ENCODE results near the gene CFDP1. TPM values are rescaled to one million over a fixed set of nuclear protein-coding genes. Genes with fewer than 3 reads are reported as not detected.

CFDP1 gene
- total and polyA plus RNA-seq, 2 donors, result 71.0 to 78.8 TPM

DNA sequence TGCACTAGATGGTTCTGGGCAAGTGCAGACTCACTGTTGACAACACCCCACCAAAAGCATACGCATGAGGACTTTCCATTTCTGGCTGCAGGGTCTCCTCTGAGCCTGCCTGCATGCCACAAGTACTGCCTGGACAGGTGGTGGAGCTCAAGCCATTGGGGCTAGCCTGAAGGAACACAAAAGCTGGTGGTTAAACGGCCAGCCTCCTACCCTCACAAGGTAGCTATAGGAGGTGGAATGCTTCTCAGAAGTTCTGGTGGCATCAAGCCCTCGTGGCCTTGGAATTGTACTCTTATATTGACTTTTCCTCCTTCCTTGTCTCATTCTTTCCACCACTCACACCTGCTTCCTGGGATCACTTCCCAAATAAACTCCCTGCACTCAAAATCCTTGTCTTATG, 125.3 kb downstream of the CFDP1 start:
- no peak for DNase-seq (ENCODE audit: extremely low spot score)
- WGBS, result 90% methylated on average over 3 of the region's 3 CpGs
- Histone ChIP-seq H3K4me1 (ENCODE audit: insufficient read depth) (peaks cover 2% of the 10 kb centered on the region), H3K27ac (ENCODE audit: low read depth) (no peak overlapping the region), H3K36me3 (ENCODE audit: insufficient read depth) (no peaks in the 10 kb centered on the region), H3K4me3 (ENCODE audit: low read depth, low read length) (no peak overlapping the region)

DNA sequence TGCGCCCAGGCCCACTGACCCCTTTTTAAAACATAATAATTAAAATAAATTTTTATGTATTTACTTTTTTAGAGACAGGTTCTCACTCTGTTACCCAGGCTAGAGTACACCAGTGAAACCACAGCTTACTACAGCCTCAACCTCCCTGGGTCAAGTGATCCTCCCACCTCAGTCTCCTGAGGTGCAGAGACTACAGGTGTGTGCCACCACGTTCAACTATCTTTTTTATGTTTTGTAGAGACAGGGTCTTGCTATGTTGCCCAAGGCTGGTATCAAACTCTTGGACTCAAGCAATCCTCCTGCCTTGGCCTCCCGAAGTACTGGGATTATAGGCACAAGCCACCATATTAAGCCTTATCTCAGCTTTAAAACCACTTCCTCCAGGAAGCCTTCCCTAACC, 125.8 kb downstream of the CFDP1 start:
- no peak for DNase-seq (ENCODE audit: extremely low spot score)
- H3K27ac ChIP-seq (ENCODE audit: low read depth), result no peak overlapping the region
- no peaks in the 10 kb centered on the region for H3K36me3 ChIP-seq (ENCODE audit: insufficient read depth)
- no peak overlapping the region for H3K4me3 ChIP-seq (ENCODE audit: low read depth, low read length)
- 96% methylated on average over 3 of the region's 3 CpGs for WGBS
- peaks cover 2% of the 10 kb centered on the region for H3K4me1 ChIP-seq (ENCODE audit: insufficient read depth)

DNA sequence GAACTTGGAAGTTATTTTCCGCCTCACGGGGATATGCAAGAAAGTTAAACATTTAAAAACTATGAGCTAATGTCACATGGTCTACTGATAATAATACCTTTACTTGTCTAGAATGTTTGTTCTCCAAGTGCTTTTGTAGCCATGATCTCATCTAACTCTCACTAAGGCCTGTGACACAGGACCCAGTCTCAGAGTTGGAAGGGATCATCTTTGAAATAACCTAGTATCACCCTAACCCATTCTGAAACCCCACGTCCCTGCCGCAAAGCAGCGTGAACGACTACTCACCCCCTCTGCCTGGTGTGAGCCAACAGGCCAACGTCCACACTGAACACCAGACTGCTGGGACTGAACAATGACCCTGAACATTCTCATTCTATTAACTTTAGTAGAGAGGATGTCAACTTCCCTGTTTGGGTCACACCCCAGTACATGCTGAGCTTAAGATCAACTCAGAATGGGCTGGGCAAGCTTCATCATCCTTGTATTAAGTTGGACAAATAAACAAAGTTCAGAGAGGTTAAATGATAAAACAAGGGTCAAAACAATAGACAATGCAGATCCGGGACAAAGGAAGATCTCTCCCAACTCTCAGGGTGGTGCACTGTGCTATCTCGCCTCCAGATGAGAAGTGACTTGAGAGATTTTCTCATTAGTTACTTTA, 127.1 kb downstream of the CFDP1 start:
- DNase-seq (ENCODE audit: extremely low spot score), result no peak
- Histone ChIP-seq H3K4me1 (ENCODE audit: insufficient read depth) (peaks cover 2% of the 10 kb centered on the region), H3K27ac (ENCODE audit: low read depth) (peak overlapping the region; percentile 69), H3K36me3 (ENCODE audit: insufficient read depth) (peaks cover under 1% of the 10 kb centered on the region), H3K4me3 (ENCODE audit: low read depth, low read length) (no peak overlapping the region)
- 71% methylated on average over 9 of the region's 9 CpGs for WGBS

DNA sequence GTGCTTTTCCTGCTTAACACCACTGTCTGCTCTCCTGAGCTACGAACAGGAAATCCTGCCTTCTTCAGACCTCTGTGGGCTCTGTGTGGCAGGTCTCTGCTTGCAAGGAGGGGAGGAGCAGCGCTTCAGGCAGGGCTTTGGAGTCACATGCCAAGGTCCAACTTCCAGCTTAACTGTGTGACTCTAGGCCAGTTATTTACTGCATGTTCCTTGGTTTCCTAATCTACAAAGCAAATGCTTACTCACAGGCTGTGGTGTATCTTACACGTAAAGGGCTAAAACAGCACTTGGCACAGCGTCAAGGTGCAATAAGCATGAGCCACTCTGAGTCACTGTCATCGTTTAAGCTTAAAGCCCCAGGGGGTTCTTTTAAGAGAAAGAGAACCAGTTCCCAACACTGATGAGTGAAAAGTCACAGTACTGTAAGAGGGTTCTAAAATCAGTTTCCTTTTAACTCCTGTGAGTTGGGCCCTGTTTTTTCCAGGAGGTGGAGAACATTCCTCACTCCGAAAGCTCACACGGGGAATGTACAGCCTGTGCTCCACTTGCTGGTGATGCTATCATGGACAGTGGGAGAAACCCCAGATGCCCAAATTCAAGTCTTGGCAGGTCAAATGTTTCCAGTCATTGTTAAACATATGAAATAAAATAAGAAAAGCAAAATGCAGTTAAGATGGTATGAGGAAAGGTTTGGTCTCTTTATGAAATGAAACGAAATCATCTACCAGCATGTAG, 127.8 kb downstream of the CFDP1 start:
- Histone ChIP-seq H3K27ac (ENCODE audit: low read depth) (peak overlapping the region; percentile 90), H3K36me3 (ENCODE audit: insufficient read depth) (peaks cover 2% of the 10 kb centered on the region), H3K4me1 (ENCODE audit: insufficient read depth) (peaks cover 2% of the 10 kb centered on the region), H3K4me3 (ENCODE audit: low read depth, low read length) (no peak overlapping the region)
- peak; percentile 81 for DNase-seq (ENCODE audit: extremely low spot score)
- 23% methylated on average over 8 of the region's 8 CpGs for WGBS

DNA sequence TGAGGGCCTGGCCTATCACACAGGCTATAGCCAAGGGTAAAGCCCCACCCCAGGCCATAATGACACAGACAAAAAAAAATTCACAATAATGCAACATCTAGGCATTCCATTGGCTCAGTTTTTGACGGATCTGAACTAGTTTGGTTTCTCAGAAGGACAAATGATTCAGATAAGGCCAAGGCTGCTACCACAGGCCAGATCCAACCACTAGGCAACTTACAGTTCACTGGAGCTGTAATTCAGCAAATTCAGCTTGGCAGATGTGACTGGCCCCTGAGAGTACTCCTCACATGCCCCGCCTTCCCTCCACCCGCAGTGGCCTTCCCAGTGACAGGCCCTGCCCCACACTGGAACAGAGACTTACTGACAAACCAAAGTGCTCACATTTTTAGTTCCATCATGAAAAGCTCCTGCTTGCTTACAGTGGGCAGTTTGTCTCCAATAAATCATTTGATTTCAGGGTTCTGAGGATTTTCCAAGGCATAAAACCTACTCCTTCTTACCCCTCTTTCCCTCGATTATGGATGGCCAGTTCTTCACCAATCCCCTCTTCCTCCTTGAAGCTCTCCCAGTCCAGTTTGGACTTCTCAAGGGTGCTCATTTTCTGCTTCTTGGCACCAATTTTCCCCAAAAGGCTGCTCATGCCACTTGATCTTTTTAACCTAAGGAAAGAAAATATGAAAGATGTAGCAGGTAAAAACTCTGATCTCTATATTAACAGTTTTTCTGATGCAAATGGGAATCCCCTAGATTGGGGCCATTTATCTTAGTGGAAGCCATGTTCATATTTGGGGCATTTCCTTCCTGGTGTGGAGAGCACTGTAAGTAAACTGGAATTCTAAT, 128.6 kb downstream of the CFDP1 start:
- H3K4me1 ChIP-seq (ENCODE audit: insufficient read depth), result peaks cover 2% of the 10 kb centered on the region
- peak overlapping the region; percentile 90 for H3K27ac ChIP-seq (ENCODE audit: low read depth)
- H3K4me3 ChIP-seq (ENCODE audit: low read depth, low read length), result no peak overlapping the region
- H3K36me3 ChIP-seq (ENCODE audit: insufficient read depth), result peaks cover 2% of the 10 kb centered on the region
- no peak for DNase-seq (ENCODE audit: extremely low spot score)
- 56% methylated on average over 4 of the region's 4 CpGs for WGBS

DNA sequence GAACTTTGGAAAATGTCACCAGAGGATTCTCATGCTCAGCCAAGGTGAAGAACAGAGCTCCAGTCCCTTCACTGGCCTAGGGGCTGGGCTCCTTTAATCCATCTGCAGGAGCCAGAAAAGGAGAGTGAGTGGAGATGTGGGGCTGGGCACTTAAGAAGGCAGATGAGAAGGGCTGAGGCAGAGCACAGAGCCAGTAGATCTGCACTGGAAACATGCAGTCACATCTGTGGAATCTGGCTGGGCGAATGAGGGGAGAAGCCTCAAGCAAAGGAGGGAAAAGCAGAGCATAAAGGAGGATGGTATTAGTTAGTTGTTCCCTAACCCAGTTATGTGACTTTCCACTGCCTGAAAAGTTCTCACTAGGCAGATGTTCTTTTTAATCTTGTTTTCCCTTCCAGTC, 131.5 kb downstream of the CFDP1 start:
- WGBS, result 76% methylated on average over 1 of the region's 1 CpG
- Histone ChIP-seq H3K4me3 (ENCODE audit: low read depth, low read length) (no peak overlapping the region), H3K27ac (ENCODE audit: low read depth) (no peak overlapping the region), H3K4me1 (ENCODE audit: insufficient read depth) (peaks cover 2% of the 10 kb centered on the region), H3K36me3 (ENCODE audit: insufficient read depth) (peaks cover 4% of the 10 kb centered on the region)
- DNase-seq (ENCODE audit: extremely low spot score), result no peak

DNA sequence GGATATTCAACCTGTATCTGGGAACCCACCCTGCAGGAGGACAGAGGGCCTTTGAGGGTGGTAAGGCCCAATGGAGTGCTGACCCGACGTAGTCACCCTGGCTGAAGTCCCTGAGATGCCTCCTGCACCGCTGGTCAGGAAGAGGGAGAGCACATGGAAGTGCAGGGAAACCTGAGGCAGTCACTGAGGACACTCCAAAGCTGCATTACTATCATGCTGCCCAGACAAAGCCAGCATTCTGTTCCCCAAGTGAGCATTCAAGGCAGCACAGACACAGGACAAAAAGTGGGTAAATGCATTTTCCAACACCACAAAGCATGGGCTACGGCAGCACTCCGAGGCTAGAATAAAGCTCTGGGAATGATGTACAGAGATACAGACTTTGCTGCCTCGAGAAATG, 135.0 kb downstream of the CFDP1 start:
- Histone ChIP-seq H3K4me1 (ENCODE audit: insufficient read depth) (no peaks in the 10 kb centered on the region), H3K36me3 (ENCODE audit: insufficient read depth) (peaks cover 4% of the 10 kb centered on the region), H3K4me3 (ENCODE audit: low read depth, low read length) (no peak overlapping the region), H3K27ac (ENCODE audit: low read depth) (no peak overlapping the region)
- WGBS, result 90% methylated on average over 6 of the region's 6 CpGs
- DNase-seq (ENCODE audit: extremely low spot score), result no peak

DNA sequence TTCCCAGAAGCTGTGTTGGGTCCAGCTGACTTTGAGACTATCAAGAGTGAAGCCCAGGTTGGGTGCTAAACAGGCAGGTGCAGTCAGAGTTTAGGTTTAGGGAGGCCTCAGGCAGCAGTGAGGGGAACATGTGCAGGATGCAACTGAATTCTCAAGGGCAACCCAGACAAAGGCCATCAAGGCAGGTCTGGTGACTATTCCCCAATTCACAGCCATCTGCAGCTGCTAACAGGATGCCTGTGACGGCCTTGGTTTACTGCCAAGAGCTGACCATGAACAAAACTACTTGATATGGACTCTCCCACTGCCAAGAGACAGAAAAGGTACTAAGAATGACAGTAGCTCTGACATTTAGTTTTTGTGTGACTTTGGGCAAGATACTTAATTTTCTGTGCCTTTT, 136.7 kb downstream of the CFDP1 start:
- Histone ChIP-seq H3K36me3 (ENCODE audit: insufficient read depth) (peaks cover 4% of the 10 kb centered on the region), H3K27ac (ENCODE audit: low read depth) (no peak overlapping the region), H3K4me1 (ENCODE audit: insufficient read depth) (no peaks in the 10 kb centered on the region), H3K4me3 (ENCODE audit: low read depth, low read length) (no peak overlapping the region)
- WGBS, result 47% methylated on average over 1 of the region's 1 CpG
- DNase-seq (ENCODE audit: extremely low spot score), result no peak

DNA sequence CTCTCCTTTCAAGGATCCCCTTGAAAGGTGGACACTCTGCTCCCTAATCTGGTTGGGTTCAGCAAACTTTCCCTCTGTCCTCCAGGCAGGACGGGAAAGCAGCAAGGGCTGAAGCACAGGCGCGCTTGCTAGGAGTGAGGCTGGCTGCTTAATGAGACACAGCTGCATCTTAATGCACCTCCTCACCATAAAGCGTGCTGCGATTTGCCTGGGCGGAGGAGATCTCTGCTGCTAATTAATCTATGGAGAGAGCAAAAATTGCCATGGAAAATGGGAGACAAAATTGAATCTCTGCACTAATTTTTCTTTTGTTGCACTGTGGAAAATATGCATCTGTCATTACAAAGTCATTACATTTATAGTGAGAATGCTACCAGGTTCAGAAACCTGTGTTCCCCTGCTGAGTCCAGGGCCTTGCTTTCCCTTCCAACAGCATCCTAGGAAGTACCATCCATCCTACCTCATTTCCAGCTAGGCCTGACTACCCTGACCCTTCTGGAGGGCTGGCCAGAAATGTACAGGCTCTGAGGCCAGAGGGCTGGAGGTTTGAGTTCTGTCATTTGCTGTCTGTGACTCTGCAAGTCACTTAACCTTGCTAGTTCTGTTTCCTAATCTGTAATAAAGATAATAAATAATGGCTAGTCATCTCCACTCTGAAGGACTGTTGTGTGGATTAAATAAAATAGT, 138.4 kb downstream of the CFDP1 start:
- no peaks in the 10 kb centered on the region for H3K4me1 ChIP-seq (ENCODE audit: insufficient read depth)
- H3K27ac ChIP-seq (ENCODE audit: low read depth), result peak overlapping the region; percentile 25
- peaks cover 2% of the 10 kb centered on the region for H3K36me3 ChIP-seq (ENCODE audit: insufficient read depth)
- WGBS, result 82% methylated on average over 6 of the region's 6 CpGs
- H3K4me3 ChIP-seq (ENCODE audit: low read depth, low read length), result no peak overlapping the region
- no peak for DNase-seq (ENCODE audit: extremely low spot score)

DNA sequence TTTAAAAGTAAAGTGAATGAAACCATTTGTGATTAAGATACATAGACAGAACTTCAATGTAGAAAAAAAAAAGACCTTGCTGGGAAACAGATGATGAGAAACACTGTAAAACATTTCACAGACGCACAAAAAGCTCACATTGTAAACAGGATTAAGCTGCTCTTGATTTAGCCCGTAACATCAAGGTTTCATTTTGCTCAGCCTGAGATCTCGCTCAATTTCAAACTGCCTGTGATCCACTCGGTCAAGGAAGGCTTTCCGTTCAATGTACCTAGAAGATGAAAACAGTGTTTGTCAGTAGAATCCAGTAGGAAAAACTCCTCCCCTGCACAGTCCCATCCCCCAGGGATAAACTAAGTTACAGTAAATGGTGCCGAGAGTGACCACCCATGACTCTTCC, 139.5 kb downstream of the CFDP1 start:
- 28% methylated on average over 6 of the region's 6 CpGs for WGBS
- no peak for DNase-seq (ENCODE audit: extremely low spot score)
- Histone ChIP-seq H3K4me1 (ENCODE audit: insufficient read depth) (no peaks in the 10 kb centered on the region), H3K36me3 (ENCODE audit: insufficient read depth) (no peaks in the 10 kb centered on the region), H3K4me3 (ENCODE audit: low read depth, low read length) (no peak overlapping the region), H3K27ac (ENCODE audit: low read depth) (peak overlapping the region; percentile 61)

DNA sequence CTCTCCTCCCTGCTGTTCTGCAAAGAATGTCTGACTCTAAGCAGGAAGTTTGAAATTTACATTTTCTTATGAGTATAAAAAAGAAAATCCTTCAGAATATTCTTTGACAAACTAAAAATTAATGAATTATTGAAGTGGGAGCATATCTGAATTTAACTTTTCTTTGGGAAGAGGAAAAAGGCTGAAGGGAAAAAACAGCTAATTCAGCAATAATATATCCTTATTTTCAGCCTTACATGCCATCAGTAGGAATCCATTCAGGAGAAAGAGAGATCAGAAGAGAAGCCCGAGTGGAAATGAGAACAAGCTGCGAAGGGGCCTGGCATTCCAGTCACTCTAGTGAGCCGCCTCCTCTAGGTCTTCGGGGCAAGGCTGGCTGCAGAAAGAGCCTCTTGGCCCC, 140.1 kb downstream of the CFDP1 start:
- WGBS, result 57% methylated on average over 4 of the region's 4 CpGs
- H3K4me3 ChIP-seq (ENCODE audit: low read depth, low read length), result no peak overlapping the region
- H3K27ac ChIP-seq (ENCODE audit: low read depth), result peak overlapping the region; percentile 61
- H3K4me1 ChIP-seq (ENCODE audit: insufficient read depth), result no peaks in the 10 kb centered on the region
- DNase-seq (ENCODE audit: extremely low spot score), result no peak
- no peaks in the 10 kb centered on the region for H3K36me3 ChIP-seq (ENCODE audit: insufficient read depth)

DNA sequence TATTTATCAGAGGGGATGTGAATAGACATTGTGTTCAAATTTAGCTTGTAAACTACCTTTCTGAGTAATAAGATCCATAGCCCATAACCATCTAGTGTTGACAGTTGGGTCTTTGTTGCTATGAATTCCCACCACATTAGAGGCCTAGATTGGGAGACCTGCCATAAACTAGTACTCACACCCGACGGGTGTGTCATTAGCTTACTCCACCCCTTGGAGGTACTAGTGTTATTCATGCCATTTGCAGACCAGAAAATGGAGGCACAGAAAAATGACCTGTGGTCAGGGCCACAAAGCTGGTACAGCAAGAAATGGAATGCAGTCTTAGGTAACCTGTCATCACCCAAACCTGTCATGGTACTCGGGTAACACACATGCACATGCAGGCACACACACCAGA, 140.6 kb downstream of the CFDP1 start:
- no peaks in the 10 kb centered on the region for H3K36me3 ChIP-seq (ENCODE audit: insufficient read depth)
- 76% methylated on average over 3 of the region's 3 CpGs for WGBS
- no peak overlapping the region for H3K27ac ChIP-seq (ENCODE audit: low read depth)

DNA sequence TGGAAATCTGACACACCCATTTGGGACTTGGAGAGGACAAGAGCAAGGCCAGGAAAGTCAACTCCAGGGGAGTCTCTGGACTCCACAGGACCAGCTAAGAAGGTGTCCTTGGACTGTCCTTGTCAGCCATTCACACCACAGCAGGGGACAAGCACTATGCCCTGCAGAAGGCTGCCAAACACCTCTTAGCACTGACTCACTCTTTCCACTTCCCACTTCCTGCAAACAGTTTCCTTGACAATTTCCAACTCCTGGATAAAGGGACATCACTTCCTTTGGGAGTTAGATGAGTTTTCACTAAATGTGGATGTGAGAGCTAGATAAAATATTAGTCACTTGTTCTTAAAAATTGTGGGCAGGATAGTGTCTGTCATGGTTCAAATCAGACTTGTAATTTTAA, 144.1 kb downstream of the CFDP1 start:
- Histone ChIP-seq H3K4me1 (ENCODE audit: insufficient read depth) (no peaks in the 10 kb centered on the region), H3K4me3 (ENCODE audit: low read depth, low read length) (no peak overlapping the region), H3K27ac (ENCODE audit: low read depth) (no peak overlapping the region), H3K36me3 (ENCODE audit: insufficient read depth) (no peaks in the 10 kb centered on the region)
- no peak for DNase-seq (ENCODE audit: extremely low spot score)

More for the DNA sequence above, 140.6 kb downstream of the CFDP1 start:
- Histone ChIP-seq H3K4me1 (ENCODE audit: insufficient read depth) (no peaks in the 10 kb centered on the region), H3K4me3 (ENCODE audit: low read depth, low read length) (no peak overlapping the region)
- no peak for DNase-seq (ENCODE audit: extremely low spot score)
